22Rv1 (cell line): ENCODE measurements around the gene CD99L2.

ENCODE experiments used
- H3K27ac ChIP-seq: fragments of 450-650 bp; 2 replicates; pipeline ENCODE4 v1.5.1; 2017
- ZFX ChIP-seq: fragments of 450-650 bp; IDR thresholded peaks from 2 replicates; pipeline ENCODE4 v1.6.1; 2017; ENCODE audit warnings: antibody characterized with exemption, borderline replicate concordance
- TF ChIP-seq, protein P1 (sequence below): fragments of 450-650 bp; IDR thresholded peaks from 2 replicates; pipeline ENCODE4 v1.5.1; 2017; ENCODE audit warnings: mild to moderate bottlenecking

CD99L2 gene

DNA sequence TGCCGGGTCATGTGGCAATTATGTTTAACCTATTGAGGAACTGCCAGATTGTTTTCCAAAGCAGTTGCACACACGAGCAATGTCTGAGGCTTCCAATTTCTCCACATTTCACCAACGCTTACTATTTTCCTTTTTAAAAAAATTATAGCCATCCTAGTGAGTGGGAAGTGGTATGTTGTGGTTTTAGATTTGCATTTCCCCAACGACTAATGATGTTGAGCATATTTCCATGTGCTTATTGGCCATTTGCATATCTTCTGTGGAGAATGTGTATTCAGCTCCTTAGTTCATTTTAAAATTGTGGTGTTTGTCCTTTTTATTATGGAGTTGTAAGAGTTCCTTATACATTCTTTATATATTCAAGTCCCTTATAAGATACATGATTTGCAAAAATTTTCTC is 145.1 kb downstream of the CD99L2 start:
- no peak overlapping the region for H3K27ac ChIP-seq
- no peak for TF ChIP-seq ZFX
- TF ChIP-seq, protein P1, sequence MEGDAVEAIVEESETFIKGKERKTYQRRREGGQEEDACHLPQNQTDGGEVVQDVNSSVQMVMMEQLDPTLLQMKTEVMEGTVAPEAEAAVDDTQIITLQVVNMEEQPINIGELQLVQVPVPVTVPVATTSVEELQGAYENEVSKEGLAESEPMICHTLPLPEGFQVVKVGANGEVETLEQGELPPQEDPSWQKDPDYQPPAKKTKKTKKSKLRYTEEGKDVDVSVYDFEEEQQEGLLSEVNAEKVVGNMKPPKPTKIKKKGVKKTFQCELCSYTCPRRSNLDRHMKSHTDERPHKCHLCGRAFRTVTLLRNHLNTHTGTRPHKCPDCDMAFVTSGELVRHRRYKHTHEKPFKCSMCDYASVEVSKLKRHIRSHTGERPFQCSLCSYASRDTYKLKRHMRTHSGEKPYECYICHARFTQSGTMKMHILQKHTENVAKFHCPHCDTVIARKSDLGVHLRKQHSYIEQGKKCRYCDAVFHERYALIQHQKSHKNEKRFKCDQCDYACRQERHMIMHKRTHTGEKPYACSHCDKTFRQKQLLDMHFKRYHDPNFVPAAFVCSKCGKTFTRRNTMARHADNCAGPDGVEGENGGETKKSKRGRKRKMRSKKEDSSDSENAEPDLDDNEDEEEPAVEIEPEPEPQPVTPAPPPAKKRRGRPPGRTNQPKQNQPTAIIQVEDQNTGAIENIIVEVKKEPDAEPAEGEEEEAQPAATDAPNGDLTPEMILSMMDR, result no peak

DNA sequence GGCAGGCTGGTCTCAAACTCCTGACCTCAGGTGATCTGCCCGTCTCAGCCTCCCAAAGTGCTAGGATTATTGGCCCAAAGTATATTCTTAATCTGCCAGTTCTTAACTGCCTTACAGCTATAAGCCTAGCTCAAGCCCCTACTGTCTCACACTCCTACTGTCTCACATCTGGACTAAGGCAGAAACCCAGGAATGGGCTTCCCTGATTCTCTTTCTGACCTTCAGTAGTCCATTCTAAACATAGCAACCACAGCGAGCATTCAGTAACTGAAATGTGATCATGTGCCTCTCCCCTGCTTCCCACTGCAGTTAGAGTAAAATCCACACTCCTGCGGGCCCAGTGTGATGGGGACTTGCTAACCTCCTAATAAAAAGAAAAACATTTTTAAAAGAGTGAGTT is 146.3 kb downstream of the CD99L2 start:
- no peak for TF ChIP-seq ZFX
- TF ChIP-seq, protein P1, result no peak
- no peak overlapping the region for H3K27ac ChIP-seq

DNA sequence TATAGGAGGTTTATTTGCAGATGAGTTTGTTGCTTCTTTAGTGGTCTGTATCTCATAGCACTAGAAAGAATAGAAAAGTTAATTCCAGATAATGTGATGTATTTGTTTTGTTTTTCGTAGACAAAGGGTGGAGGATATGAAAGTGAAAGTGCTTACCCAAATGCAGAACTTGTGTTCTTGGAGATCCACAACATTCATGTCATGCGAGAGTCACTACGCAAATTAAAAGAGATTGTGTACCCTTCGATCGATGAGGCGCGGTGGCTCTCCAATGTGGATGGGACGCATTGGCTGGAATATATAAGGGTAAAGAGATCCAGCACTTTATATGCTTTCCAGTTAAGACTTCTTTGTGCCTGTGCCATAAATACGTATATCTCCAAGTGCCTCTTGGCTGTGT is 162.0 kb downstream of the CD99L2 start:
- TF ChIP-seq, protein P1, result no peak
- no peak for TF ChIP-seq ZFX
- H3K27ac ChIP-seq, result no peak overlapping the region

DNA sequence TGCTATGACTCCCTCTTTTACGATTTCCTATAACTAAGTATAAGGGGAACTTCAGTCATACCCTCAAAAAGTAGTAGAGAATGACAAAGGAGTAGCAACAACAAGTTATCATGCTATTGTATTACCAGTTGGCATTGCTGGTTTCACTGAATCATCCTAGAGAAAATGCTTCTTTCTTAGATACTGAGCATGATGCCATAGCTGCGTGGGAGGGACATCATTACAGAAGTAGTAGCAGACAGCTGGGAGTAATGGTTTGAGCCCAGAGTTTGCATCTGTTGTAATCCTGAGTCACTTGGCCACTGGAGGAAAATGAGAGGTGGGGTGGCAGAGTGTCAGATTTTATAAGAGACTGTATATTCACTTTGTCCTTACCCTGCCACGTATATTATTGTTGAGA is 166.7 kb downstream of the CD99L2 start:
- H3K27ac ChIP-seq, result no peak overlapping the region
- TF ChIP-seq, protein P1, result no peak
- TF ChIP-seq ZFX, result no peak

DNA sequence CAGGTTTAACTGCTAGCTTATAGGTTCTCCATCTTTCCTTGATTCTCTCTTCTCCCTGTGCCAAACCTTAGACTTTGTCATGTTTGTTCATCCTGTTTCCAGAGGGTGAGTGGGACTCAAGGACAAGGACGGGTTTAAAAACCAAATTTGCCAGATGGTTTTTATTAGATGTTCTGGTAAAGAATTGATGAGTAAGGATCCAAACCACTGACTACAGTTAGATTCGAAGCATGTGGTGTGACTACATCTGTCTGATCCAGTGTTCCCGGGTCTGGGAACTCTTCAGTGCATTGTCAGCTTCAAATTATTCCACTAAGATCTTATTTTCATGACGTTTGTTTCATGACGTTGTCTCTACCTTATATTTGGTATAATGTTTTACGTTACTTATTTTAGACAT is 167.7 kb downstream of the CD99L2 start:
- H3K27ac ChIP-seq, result no peak overlapping the region
- TF ChIP-seq ZFX, result no peak
- TF ChIP-seq, protein P1, result no peak

DNA sequence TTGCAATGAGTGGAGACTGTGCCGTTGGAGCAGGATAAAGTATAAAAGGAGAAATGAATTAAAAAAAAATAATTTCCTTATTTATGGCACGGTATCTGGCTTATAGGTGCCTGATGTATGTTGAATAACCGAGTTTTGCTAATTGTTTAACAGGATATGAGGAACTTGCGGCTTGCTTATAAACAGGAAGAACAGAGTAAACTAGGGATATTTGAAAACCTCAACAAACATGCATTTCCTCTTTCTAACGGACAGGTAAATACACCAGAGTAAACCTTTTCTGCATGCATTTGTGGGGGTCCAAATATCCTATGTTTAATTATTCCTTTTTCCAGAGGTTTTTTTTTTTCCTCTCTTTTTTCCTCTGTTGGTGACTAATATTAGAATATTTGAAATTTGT is 168.5 kb downstream of the CD99L2 start:
- no peak overlapping the region for H3K27ac ChIP-seq
- no peak for TF ChIP-seq ZFX
- TF ChIP-seq, protein P1, result no peak

DNA sequence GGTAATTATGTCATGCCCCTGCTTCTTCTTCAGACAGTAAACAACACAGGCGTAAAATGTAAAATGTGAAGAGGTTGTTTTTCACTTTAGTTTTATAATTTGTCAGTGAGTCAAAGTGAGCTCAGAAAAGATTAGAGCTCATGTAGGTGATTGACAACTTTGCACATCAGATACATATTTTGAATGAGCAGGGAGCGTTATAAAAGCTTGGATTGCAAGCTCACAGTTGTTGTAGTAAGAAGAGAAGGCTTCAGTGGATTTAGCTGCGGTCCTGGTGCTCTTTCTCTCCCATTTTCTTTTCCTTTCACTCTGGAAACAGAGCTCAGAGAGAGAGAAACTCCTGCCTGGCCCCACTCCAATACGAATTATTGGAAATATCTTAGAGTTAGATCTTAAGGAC is 178.8 kb downstream of the CD99L2 start:
- TF ChIP-seq, protein P1, result no peak
- no peak for TF ChIP-seq ZFX

More for the DNA sequence above, 178.8 kb downstream of the CD99L2 start:
- H3K27ac ChIP-seq, result no peak overlapping the region
